NB4 (cell line): ENCODE data around the gene ETV5.

ENCODE experiments used
- MAX ChIP-seq: IDR thresholded peaks from 2 replicates; pipeline ENCODE4 v1.6.1; 2011; ENCODE audit warnings: low read depth, low read length
- POLR2A ChIP-seq: IDR thresholded peaks from 2 replicates; pipeline ENCODE4 v1.6.1; 2011; ENCODE audit warnings: mild to moderate bottlenecking; ENCODE audit not compliant: insufficient read length; ENCODE audit errors: extremely low read depth
- TF ChIP-seq, protein P1 (sequence below): IDR thresholded peaks from one replicate; pipeline ENCODE4 v1.5.1; 2012; ENCODE audit warnings: low read depth, low read length

GRCh38 chr3:186073641-186074040 lies 35.2 kb downstream of the ETV5 start:
- TF ChIP-seq POLR2A (no peak), MAX (no peak)
- TF ChIP-seq, protein P1, sequence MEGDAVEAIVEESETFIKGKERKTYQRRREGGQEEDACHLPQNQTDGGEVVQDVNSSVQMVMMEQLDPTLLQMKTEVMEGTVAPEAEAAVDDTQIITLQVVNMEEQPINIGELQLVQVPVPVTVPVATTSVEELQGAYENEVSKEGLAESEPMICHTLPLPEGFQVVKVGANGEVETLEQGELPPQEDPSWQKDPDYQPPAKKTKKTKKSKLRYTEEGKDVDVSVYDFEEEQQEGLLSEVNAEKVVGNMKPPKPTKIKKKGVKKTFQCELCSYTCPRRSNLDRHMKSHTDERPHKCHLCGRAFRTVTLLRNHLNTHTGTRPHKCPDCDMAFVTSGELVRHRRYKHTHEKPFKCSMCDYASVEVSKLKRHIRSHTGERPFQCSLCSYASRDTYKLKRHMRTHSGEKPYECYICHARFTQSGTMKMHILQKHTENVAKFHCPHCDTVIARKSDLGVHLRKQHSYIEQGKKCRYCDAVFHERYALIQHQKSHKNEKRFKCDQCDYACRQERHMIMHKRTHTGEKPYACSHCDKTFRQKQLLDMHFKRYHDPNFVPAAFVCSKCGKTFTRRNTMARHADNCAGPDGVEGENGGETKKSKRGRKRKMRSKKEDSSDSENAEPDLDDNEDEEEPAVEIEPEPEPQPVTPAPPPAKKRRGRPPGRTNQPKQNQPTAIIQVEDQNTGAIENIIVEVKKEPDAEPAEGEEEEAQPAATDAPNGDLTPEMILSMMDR: no peak
